Measurements from ENCODE around the gene FAF2. TPM values are rescaled to one million over a fixed set of nuclear protein-coding genes. Genes with fewer than 3 reads are reported as not detected.

Gene FAF2
- total RNA-seq, 1 experiment from 2014 or later: 32.9 TPM

- peak; percentile 54 for DNase-seq (ENCODE audit: low spot score)
- peak; percentile 89 for ATAC-seq
- H3K4me3 Mint-ChIP-seq: no peak overlapping the region
- H3K4me1 Mint-ChIP-seq: peaks cover 3% of the 10 kb centered on the region
- no peaks in the 10 kb centered on the region for H3K27me3 Mint-ChIP-seq (ENCODE audit: low read depth)
- H3K9me3 Mint-ChIP-seq: no peaks in the 10 kb centered on the region
- CTCF ChIA-PET: interaction anchor here (0.6 to 4.7 kb wide), 22 partner anchors 10 to 676 kb away, joined by 3 to 30 read pairs (median 4); partner anchors contain the start of genes CLTB, FAF2, HIGD2A and KIAA1191
- peak overlapping the region; percentile 75 for H3K27ac Mint-ChIP-seq
- H3K36me3 Mint-ChIP-seq: no peaks in the 10 kb centered on the region
- TF ChIP-seq TEAD4 (CRISPR knock-in tag; IDR thresholded peaks at IDR 0.05): no peak
- TF ChIP-seq ZNF121 (CRISPR knock-in tag; IDR thresholded peaks at IDR 0.05): 0 out of 2 replicates have a peak, but pooled peaks have one; percentile 42
- TF ChIP-seq HMGA2 (CRISPR knock-in tag; IDR thresholded peaks at IDR 0.05): no peak
- TF ChIP-seq, protein P1, sequence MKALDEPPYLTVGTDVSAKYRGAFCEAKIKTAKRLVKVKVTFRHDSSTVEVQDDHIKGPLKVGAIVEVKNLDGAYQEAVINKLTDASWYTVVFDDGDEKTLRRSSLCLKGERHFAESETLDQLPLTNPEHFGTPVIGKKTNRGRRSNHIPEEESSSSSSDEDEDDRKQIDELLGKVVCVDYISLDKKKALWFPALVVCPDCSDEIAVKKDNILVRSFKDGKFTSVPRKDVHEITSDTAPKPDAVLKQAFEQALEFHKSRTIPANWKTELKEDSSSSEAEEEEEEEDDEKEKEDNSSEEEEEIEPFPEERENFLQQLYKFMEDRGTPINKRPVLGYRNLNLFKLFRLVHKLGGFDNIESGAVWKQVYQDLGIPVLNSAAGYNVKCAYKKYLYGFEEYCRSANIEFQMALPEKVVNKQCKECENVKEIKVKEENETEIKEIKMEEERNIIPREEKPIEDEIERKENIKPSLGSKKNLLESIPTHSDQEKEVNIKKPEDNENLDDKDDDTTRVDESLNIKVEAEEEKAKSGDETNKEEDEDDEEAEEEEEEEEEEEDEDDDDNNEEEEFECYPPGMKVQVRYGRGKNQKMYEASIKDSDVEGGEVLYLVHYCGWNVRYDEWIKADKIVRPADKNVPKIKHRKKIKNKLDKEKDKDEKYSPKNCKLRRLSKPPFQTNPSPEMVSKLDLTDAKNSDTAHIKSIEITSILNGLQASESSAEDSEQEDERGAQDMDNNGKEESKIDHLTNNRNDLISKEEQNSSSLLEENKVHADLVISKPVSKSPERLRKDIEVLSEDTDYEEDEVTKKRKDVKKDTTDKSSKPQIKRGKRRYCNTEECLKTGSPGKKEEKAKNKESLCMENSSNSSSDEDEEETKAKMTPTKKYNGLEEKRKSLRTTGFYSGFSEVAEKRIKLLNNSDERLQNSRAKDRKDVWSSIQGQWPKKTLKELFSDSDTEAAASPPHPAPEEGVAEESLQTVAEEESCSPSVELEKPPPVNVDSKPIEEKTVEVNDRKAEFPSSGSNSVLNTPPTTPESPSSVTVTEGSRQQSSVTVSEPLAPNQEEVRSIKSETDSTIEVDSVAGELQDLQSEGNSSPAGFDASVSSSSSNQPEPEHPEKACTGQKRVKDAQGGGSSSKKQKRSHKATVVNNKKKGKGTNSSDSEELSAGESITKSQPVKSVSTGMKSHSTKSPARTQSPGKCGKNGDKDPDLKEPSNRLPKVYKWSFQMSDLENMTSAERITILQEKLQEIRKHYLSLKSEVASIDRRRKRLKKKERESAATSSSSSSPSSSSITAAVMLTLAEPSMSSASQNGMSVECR (CRISPR knock-in tag; IDR thresholded peaks at IDR 0.05; ENCODE audit: borderline replicate concordance): no peak
- POLR2A ChIA-PET: no interaction called here
Observed at GRCh38 chr5:176405656-176406435, 42.3 kb upstream of the FAF2 start.

DNA sequence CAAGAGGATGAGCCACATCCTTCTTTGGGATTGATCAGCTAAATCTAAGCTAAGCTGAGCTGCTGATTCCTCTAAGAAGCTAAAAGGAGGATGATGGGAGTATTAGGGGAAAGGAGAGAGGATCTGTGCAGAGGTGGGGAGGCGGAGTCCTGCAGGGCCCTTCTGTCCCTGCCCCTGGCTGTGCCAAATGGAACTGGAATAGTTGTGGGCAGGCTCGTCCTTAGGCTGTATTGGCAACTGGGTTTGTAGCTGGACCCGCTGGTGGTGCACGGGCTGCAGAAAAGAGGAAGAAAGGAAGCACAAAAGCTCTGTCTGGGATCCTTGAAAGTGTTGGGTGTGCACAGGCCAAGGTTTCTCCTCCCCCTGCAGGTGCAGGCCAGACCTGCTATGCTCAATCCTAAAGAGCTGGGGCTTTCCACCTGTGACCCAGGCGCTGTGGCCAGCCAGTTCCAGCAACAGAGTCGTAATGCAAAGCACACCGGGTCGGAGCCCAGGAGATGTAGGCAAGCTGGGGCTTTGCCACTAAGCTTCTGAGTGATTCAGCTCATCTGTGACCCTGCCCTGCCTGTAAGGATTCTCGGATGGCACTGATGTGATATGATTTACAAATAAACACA lies 41.6 kb upstream of the FAF2 start:
- Mint-ChIP-seq H3K4me3 (no peak overlapping the region), H3K27me3 (ENCODE audit: low read depth) (no peaks in the 10 kb centered on the region), H3K9me3 (no peaks in the 10 kb centered on the region), H3K27ac (no peak overlapping the region; the same call in 1 of the 2 replicates), H3K4me1 (peaks cover 3% of the 10 kb centered on the region), H3K36me3 (no peaks in the 10 kb centered on the region)
- DNase-seq (ENCODE audit: low spot score) (no peak), ATAC-seq (no peak)
- TF ChIP-seq, protein P2, sequence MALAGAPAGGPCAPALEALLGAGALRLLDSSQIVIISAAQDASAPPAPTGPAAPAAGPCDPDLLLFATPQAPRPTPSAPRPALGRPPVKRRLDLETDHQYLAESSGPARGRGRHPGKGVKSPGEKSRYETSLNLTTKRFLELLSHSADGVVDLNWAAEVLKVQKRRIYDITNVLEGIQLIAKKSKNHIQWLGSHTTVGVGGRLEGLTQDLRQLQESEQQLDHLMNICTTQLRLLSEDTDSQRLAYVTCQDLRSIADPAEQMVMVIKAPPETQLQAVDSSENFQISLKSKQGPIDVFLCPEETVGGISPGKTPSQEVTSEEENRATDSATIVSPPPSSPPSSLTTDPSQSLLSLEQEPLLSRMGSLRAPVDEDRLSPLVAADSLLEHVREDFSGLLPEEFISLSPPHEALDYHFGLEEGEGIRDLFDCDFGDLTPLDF (CRISPR knock-in tag; IDR thresholded peaks at IDR 0.05): no peak
- TF ChIP-seq FOXJ3 (CRISPR knock-in tag; IDR thresholded peaks at IDR 0.05; ENCODE audit: borderline replicate concordance): no peak
- POLR2A ChIA-PET: no interaction called here
- CTCF ChIA-PET: interaction anchor here (0.5 to 4.7 kb wide), 8 partner anchors 9 to 750 kb away, joined by 3 to 30 read pairs (median 10); partner anchors contain the start of genes CLTB and FAF2

GRCh38 chr5:176407456-176408251 lies 40.5 kb upstream of the FAF2 start:
- ChIA-PET POLR2A (no interaction called here), CTCF (interaction anchor here (2.4 to 4.7 kb wide), 2 partner anchors 8 to 41 kb away, joined by 13 to 30 read pairs; partner anchors contain the start of genes CLTB and FAF2)
- ATAC-seq (no peak), DNase-seq (ENCODE audit: low spot score) (no peak)
- Mint-ChIP-seq H3K27ac (no peak overlapping the region), H3K36me3 (no peaks in the 10 kb centered on the region), H3K9me3 (no peaks in the 10 kb centered on the region), H3K4me3 (no peak overlapping the region), H3K4me1 (peaks cover 3% of the 10 kb centered on the region), H3K27me3 (ENCODE audit: low read depth) (no peaks in the 10 kb centered on the region)
- TF ChIP-seq ELF4 (CRISPR knock-in tag; IDR thresholded peaks at IDR 0.05; ENCODE audit: low read depth) (no peak), NR1H2 (CRISPR knock-in tag; IDR thresholded peaks at IDR 0.05) (no peak), MAX (CRISPR knock-in tag; IDR thresholded peaks at IDR 0.05) (no peak), STAT6 (CRISPR knock-in tag; conservative IDR thresholded peaks at IDR 0.05; ENCODE audit: low read depth) (no peak), ZNF263 (CRISPR knock-in tag; IDR thresholded peaks at IDR 0.05; ENCODE audit: low read depth) (no peak), ESRRA (CRISPR knock-in tag; IDR thresholded peaks at IDR 0.05; ENCODE audit: borderline replicate concordance) (no peak), GRHL2 (CRISPR knock-in tag; IDR thresholded peaks at IDR 0.05; ENCODE audit: insufficient replicate concordance, severe bottlenecking) (no peak), FOXJ3 (CRISPR knock-in tag; IDR thresholded peaks at IDR 0.05; ENCODE audit: borderline replicate concordance) (no peak), CBFB (CRISPR knock-in tag; IDR thresholded peaks at IDR 0.05; ENCODE audit: low read depth) (no peak), ZNF232 (CRISPR knock-in tag; IDR thresholded peaks at IDR 0.05) (no peak)
- TF ChIP-seq, protein P3, sequence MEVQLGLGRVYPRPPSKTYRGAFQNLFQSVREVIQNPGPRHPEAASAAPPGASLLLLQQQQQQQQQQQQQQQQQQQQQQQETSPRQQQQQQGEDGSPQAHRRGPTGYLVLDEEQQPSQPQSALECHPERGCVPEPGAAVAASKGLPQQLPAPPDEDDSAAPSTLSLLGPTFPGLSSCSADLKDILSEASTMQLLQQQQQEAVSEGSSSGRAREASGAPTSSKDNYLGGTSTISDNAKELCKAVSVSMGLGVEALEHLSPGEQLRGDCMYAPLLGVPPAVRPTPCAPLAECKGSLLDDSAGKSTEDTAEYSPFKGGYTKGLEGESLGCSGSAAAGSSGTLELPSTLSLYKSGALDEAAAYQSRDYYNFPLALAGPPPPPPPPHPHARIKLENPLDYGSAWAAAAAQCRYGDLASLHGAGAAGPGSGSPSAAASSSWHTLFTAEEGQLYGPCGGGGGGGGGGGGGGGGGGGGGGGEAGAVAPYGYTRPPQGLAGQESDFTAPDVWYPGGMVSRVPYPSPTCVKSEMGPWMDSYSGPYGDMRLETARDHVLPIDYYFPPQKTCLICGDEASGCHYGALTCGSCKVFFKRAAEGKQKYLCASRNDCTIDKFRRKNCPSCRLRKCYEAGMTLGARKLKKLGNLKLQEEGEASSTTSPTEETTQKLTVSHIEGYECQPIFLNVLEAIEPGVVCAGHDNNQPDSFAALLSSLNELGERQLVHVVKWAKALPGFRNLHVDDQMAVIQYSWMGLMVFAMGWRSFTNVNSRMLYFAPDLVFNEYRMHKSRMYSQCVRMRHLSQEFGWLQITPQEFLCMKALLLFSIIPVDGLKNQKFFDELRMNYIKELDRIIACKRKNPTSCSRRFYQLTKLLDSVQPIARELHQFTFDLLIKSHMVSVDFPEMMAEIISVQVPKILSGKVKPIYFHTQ (CRISPR knock-in tag; IDR thresholded peaks at IDR 0.05): no peak
